GM10847 (cell line): Measurements from ENCODE around the gene FXYD2.

Experiments used
- POLR2A ChIP-seq: IDR thresholded peaks from 2 replicates; pipeline ENCODE4 v1.6.1; 2011; ENCODE audit not compliant: insufficient read length; ENCODE audit errors: extremely low read depth

FXYD2 gene

GRCh38 chr11:117840881-117841550 lies 16.5 kb upstream of the FXYD2 start:
- no peak for TF ChIP-seq POLR2A

- TF ChIP-seq POLR2A, result no peak
These were observed 15.6 kb upstream of the FXYD2 start for GRCh38 chr11:117839936-117840813.

DNA sequence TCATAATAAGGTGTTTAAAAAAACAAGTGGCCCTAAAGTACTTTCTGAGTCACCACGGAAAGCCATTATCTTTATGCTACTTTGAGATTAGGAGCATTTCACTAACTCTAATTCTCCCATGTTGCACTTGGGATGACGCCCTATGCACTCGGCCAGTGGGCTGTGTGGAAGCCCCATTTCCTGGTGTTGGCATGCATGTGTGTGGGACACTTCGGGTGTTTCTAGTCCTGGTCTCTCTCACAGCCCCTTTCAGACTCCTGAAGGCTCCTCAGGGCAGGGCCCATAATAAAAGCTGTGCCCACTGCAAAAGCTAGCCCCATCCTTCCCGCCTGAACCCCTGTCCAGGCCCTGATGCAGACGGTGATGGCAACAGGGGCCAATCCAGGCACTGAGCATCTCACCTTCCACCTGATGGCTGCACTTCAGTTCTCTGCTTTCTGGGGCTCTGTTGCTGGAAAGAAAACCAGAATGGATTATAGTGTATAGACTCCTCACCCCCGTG lies 14.9 kb upstream of the FXYD2 start:
- TF ChIP-seq POLR2A, result no peak

DNA sequence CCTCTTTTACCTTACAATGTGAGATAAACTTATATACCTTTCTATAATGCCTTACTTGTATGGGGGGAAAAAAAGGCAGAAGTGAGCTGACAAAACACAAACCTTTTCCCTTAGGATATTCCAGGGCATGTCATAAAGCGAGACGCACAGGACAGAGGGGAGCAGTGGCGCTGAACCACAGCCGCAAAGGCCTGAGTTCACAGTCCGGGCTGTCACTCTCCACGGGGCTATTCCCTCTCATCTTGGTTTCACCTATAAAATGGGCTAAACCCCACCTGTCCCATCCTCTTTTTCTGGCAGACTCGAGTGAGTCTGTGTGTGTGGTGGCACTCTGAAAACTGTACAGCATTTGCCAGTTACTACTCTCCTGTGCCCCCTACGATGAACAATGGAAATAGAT lies 14.4 kb upstream of the FXYD2 start:
- no peak for TF ChIP-seq POLR2A

DNA sequence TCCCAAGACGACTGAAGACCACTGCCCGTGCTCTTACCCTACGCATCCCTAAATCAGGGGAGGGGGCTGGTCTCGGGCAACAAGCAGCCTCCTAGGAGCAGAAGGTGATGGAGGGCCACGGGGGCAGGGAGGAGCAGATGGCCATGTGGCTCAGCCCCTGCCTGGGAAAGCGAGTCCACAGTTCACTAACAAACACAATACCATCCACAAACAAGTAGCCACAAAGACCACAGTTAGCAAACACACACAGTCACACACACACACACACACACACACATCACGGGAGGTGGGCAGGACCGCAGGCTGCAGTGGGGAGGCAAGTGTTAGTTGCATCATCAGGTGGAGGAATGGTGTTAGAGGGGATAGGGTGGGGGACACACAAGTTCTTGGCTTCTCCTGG lies 13.2 kb upstream of the FXYD2 start:
- no peak for TF ChIP-seq POLR2A

DNA sequence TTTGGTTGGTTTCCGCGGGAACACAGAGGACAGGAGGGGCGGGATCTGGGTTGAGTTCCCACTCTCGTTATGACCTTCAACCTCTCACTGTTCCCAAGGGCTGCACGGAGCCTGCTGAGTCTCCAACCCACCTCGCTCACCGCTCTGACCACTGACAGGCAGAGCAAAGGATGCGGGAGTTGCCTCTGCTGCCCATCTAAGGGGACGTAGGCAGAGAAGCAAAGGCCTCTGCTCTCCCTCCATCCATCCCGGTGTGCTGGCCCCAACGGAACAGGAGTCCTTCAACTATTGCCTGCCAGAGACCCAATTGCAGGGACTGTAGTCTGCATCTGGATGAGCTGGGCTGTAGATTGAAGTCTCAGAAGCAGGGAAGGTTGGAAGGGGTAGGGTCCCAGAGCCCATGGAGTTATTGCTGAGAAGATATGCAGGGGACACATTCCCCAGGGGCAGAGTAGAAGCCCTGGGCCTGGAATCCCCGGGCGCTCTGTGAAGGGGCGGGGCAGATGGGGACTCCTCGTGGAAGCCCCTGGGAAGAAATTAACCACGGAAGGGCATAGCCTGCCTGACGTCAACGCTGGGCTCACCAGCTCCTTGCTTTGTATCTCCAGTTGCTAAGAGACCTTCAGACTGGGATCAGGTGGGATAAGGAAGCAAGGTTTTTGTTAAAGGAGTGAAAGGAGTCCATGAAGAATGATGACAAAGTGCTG lies 12.7 kb upstream of the FXYD2 start:
- TF ChIP-seq POLR2A, result no peak

DNA sequence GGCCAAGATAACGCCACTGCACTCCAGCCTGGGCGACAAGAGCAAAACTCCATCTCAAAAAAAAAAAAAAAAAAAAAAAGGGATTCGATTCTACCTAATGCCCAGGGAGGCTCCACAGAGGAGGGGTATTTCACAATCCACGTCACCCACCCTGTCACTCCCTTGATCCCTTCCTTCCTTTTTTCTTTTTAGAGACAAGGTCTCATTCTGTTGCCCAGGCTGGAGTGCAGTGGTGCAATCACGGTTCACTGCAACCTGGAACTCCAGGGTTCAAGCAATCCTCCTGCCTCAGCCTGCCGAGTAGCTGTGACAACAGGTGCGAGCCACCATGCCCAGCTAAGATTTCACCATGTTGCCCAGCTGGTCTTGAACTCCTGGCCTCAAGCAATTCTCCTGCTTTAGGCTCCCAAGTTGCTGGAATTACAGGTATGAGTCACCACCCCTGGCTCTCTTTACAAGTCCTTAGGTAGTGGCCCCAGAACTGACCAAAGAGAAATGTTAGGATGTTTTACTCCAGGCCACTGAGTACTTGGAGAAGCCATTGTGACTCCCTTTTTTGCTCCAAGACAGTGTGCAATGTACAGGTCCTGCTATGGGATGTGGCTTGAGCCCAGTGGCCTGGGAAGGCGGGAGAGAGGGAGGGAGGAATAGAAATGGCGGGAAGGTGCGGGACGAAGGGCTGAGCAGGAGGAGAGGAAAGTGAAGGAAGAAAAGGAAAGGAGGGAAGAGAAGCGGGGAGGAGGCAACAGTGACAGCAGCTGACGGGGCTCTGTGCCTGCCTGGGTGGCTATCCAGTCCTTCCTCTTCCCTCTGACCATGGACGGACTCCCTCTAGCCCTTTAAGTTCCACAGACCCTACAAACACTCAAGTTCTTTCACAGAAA lies 11.8 kb upstream of the FXYD2 start:
- no peak for TF ChIP-seq POLR2A

DNA sequence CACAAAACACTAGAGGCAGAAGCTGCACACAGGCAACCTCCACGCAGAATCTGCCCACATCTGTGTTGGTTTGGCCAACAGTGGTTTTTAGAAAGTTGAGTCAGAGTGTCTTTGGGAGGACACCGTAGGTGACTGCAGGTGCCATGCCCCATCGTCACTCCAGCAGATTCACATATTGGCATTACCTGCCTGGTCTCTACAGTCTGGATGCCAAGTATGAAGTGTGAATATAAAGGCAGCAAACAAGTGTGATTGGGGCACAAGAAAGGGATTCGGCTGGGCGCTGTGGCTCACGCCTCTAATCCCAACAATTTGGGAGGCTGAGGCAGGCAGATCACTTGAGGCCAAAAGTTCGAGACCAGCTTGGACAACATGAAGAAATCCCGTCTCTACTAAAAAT lies 11.0 kb upstream of the FXYD2 start:
- TF ChIP-seq POLR2A, result no peak

GRCh38 chr11:117834838-117835443 lies 10.4 kb upstream of the FXYD2 start:
- no peak for TF ChIP-seq POLR2A

GRCh38 chr11:117834068-117834810 lies 9.7 kb upstream of the FXYD2 start:
- no peak for TF ChIP-seq POLR2A

- TF ChIP-seq POLR2A, result no peak
These were observed 8.9 kb upstream of the FXYD2 start for GRCh38 chr11:117833401-117833891.

- TF ChIP-seq POLR2A, result no peak
These were observed 8.0 kb upstream of the FXYD2 start for GRCh38 chr11:117832511-117832910.

- no peak for TF ChIP-seq POLR2A
These were observed 7.3 kb upstream of the FXYD2 start for GRCh38 chr11:117831661-117832415.
